HuH-7.5 (cell line): ENCODE data around the gene RSBN1L.

Experiments used
- DNase-seq: peaks from one replicate; pipeline ENCODE4 v3.0.0; 2011; ENCODE audit warnings: low spot score

RSBN1L gene

GRCh38 chr7:77808517-77808916, 112.3 kb downstream of the RSBN1L start:
- DNase-seq, result no peak

DNA sequence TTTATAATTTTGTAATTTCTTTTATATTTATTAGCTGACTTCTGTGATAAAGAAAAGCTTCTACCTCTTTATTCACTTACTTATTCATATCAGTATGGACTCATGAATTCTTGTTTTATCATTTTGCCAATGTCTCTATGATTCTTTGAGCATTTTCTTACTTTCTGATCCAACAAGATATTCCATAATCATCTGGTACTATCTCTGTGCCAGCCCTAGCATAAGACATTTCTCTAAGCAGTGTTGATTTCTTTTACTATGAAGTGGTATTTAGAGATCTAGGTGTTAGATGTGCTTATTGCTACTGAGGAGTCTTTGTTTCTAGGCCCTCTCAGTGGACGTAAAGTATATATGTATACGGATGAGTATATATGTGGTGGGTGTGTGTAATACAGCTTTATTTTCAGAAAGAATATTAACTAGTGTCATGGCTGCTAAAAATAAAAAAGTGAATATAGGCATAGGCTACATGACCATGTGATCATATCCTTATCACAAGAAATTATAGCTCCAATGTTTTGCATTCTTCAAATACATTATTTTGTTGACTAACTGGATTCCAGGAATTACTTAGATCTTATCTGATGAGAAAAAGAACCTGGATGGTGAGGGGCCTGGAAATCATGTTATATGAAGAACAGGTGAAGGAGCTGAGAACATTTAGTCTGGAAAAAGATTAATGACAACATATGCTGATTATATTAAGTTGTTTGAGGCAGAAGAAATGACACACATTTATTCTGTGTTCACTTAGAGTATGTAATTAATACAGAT, 115.4 kb downstream of the RSBN1L start:
- no peak for DNase-seq

DNA sequence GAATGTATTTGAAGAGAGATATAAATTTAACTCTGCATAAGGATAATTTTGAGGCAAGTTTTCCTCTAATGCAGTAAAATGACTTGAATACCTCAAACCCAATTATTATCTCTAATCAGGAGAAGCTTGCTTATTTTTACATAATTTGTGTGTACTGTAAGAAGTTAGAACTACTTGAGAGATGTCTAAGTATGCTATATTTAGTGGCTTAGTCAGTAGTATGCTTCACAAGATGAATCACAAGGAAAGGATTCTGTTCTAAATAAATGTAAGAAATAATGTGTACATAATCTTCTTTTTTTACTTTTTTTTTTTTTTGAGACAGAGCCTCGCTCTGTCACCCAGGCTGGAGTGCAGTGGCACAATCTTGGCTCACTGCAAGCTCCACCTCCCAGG, 116.0 kb downstream of the RSBN1L start:
- no peak for DNase-seq

DNA sequence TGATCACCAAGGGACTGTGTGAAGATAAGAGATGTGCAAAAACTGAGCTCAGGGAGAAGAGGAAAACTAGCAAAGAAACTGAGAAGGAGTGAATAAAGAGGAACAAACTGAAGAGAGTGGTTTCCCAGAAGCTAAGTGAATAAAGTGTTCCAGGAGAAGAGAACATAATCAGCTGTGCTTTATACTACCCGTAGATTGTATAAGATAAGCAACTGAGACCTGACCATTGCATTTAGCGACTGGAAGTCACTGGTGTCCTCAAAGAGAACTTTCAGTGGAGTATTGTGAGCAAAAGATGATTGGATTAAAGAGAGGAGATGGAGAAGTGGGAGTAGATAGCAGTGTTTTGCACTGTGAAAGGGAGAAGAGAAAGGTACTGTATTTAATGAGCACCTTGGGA, 116.9 kb downstream of the RSBN1L start:
- no peak for DNase-seq

DNA sequence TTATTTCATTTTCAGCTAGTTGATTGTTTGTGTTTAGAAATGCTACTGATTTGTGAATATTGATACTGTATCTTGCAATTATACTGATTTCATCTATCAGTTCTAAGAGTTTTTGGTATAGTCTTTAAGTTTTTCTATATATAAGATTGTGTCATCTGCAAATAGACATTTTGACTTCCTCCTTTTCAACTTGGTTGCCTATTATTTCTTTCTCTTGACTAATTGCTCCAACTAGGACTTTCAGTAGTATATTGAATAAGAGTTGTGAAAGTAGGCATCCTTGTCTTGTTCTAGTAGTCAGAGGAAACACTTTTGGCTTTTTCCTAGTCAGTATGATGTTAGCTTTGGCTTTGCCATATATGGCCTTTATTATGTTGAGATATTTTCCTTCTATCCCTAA, 122.8 kb downstream of the RSBN1L start:
- no peak for DNase-seq

GRCh38 chr7:77820967-77821366, 124.7 kb downstream of the RSBN1L start:
- DNase-seq, result no peak

DNA sequence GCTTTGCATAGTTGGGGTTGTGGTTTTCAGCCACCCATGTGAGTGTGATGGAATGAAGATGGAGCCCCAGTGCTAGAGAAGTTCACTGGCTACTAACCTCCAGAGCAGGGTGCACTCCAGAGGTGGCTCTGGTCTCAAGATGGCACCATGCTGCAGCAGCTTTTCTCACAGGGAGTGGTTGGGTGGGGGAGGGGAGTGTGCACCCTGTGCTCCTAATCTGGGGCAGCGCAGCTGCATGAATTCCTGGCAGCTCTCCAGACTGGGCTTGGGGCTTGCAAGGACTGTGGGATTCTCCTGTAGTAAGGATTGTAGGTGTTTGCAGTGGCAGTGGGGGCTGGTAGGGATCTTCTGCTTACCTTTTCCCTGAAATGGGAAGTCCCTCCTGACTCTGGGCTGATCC, 126.0 kb downstream of the RSBN1L start:
- DNase-seq, result no peak

DNA sequence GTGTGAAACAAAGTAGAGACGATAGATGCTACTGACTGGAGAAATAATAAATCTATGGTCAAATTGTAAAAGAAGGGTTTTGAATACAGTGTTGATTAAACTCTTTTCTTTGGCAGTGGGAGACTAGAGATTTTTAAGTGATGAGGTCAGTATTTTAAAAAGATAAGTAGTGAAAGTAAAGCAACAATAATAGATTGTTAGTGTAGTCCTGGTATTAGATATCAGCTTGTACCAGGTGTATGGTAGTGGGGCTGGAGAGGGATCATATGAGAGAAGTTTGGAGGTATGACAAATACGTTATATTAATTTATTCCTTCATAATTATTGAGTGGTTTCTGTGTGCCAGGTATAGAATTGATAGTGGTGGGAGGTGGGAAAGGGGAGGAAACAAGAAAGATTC, 127.5 kb downstream of the RSBN1L start:
- no peak for DNase-seq

DNA sequence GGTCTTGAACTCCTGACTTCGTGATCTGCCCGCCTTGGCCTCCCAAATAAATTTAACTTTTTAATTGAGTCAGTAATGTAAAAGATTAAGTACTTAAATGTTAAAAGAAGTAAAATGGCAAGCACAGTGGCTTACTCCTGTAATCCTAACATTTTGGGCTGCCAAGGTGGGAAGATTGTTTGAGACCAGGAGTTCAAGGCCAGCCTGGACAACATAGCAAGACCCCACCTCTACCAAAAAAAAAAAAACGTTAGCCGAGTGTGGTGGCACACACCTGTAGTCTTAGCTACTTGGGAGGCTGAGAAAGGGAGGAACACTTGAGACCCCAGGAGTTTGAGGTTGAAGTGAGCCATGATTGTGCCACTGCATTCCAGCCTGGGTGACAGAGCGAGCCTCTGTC, 128.4 kb downstream of the RSBN1L start:
- no peak for DNase-seq

DNA sequence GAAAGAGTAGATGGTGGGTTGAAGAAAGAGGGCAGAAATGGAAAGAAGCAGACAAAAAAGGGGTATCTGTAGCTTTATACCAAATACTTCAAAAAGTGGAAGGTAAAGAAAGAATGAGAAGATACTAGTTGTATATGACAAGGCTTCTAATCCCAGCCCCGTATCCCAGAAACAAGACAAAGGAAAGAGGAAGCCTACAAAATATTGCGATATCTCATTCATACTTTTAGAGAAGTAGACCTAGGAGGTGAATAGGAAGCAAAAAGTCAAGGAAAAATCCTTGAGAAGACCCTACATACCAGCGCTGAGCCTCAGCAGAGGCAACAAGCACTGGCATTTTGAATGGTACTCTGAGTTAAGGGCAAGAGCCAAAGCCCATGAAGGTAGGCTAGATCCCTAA, 128.9 kb downstream of the RSBN1L start:
- no peak for DNase-seq

GRCh38 chr7:77826300-77826699, 130.0 kb downstream of the RSBN1L start:
- no peak for DNase-seq

- DNase-seq, result no peak
These were observed 131.7 kb downstream of the RSBN1L start for GRCh38 chr7:77827999-77828398.

DNA sequence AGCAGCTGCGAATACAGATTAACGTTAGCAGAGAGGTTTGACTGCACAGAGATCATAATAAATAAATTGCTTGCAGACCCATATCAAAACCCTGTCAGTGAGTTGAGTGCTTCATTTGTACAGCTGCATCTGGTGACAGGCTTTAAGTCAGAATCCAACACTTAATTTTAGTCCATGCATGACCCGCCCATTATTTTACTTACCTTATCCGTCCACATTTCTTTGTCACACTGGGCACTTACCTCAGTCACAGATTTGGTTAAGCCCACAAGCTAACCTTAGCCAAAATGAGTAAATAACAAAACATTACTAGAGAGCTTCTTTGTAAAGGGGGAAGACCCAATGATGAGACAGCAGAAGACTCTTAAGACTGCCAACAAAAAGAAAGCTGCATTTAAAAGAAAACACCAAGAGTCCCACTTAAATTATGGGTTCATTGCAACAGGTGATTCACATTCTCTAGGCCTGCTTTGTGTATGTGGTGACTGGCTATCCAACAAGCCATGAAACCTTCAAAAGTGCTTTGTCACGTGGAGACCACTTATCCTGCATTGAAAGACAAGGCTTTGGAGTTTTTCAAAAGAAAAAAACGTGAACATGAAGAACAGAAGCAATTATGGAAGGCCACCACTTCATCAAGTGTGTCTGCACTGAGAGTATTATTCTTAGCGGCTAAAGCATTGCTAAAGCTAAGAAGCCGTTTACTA, 134.5 kb downstream of the RSBN1L start:
- DNase-seq, result no peak

DNA sequence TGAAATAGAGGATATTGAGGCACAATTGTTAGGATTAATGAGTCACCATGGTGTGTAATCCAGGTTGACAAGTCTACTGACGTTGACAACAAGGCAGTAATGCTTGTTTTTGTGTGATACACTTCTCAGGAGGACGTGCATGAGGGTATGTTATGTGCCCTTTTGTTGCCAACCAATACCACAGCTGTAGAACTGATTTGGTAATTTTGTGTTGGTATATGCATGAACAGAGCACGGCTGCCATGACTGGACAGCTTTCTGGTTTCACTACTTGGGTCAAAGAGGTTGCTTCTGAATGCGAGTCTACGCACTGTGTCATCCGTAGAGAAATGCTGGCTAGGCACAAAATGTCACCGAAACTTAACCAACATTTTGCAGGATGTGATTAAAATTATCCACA, 135.2 kb downstream of the RSBN1L start:
- DNase-seq, result no peak

DNA sequence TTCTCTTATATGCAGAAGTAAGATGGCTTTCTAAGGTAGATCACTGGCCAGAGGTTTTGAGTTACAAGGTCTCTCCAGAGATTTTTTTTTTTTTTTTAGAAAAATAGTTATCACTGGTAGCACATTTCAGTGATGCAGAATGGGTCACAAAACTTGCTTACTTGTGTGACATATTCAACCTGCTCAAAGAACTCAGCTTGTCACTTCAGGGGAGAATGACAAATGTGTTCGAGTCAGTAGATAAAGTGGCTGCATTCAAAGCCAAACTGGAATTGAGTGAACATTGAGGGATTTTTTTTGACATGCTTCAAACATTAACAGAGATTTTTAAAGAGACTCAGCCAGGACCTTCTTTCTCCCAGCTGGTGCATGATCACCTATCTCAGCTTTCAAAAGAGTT, 135.7 kb downstream of the RSBN1L start:
- no peak for DNase-seq
